Neural cell (in vitro differentiated cells): Measurements from ENCODE around the gene TMBIM4. TPM values are rescaled to one million over a fixed set of nuclear protein-coding genes. Genes with fewer than 3 reads are reported as not detected.

ENCODE experiments used
- H2AFZ ChIP-seq: fragments of 200-600, 300-800 bp; sonication (generic), shearing (Covaris generic); 2 replicates; pipeline ENCODE4 v1.6.0; 2014; ENCODE audit warnings: low read depth, mild to moderate bottlenecking, antibody characterized with exemption, low read length, moderate library complexity
- H3F3A ChIP-seq: fragments of 200-600 bp; shearing (Covaris generic); 2 replicates; pipeline ENCODE4 v1.6.1; 2016; ENCODE audit warnings: mild to moderate bottlenecking, moderate library complexity, mixed read lengths, antibody characterized with exemption, low read length; ENCODE audit not compliant: insufficient read depth, poor library complexity, severe bottlenecking
- H3K27ac ChIP-seq: fragments of 200-600, 300-800 bp; sonication (generic), shearing (Covaris generic); 2 replicates; pipeline ENCODE4 v1.5.1; 2014; ENCODE audit warnings: mild to moderate bottlenecking, low read length, moderate library complexity
- H3K27me3 ChIP-seq: fragments of 300-800, 200-600 bp; sonication (generic), shearing (Covaris generic); 2 replicates; pipeline ENCODE4 v1.6.0; 2014; ENCODE audit warnings: mild to moderate bottlenecking, low read depth, low read length, moderate library complexity; ENCODE audit not compliant: insufficient read depth
- H3K36me3 ChIP-seq: fragments of 300-800, 200-600 bp; sonication (generic), shearing (Covaris generic); 2 replicates; pipeline ENCODE4 v1.5.1; 2014; ENCODE audit warnings: mild to moderate bottlenecking, antibody characterized with exemption, low read length, moderate library complexity; ENCODE audit not compliant: insufficient read depth
- H3K4me2 ChIP-seq: fragments of 300-800, 200-600 bp; sonication (generic), shearing (Covaris generic); 2 replicates; pipeline ENCODE4 v1.6.0; 2014; ENCODE audit warnings: mild to moderate bottlenecking, low read length
- H3K4me3 ChIP-seq: fragments of 300-800, 200-600 bp; sonication (generic), shearing (Covaris generic); 2 replicates; pipeline ENCODE4 v1.5.1; 2014; ENCODE audit warnings: mild to moderate bottlenecking, low read length, moderate library complexity
- H3K79me2 ChIP-seq: fragments of 200-600 bp; shearing (Covaris generic); replicated peaks from 2 replicates; pipeline ENCODE4 v1.6.0; 2014; ENCODE audit warnings: mild to moderate bottlenecking, low read length, moderate library complexity; ENCODE audit not compliant: insufficient read depth
- H3K9ac ChIP-seq: fragments of 300-800, 200-600 bp; sonication (generic), shearing (Covaris generic); 2 replicates; pipeline ENCODE4 v1.6.1; 2016; ENCODE audit warnings: mild to moderate bottlenecking, low read length, mixed read lengths
- H3K9me2 ChIP-seq: fragments of 200-600 bp; shearing (Covaris generic); 2 replicates; pipeline ENCODE4 v1.6.1; 2016; ENCODE audit warnings: mild to moderate bottlenecking, low read length, mixed read lengths; ENCODE audit not compliant: insufficient read depth
- H3K9me3 ChIP-seq: fragments of 200-600, 300-800 bp; sonication (generic), shearing (Covaris generic); 2 replicates; pipeline ENCODE4 v1.6.1; 2016; ENCODE audit warnings: mild to moderate bottlenecking, mixed run types, low read length, moderate library complexity, mixed read lengths
- H4K20me1 ChIP-seq: fragments of 200-600 bp; shearing (Covaris generic); 2 replicates; pipeline ENCODE4 v1.6.1; 2016; ENCODE audit warnings: mild to moderate bottlenecking, mixed run types; ENCODE audit not compliant: insufficient read depth
- EP300 ChIP-seq: fragments of 450-650 bp; conservative IDR thresholded peaks from 2 replicates; pipeline ENCODE4 v1.6.1; 2014; ENCODE audit warnings: antibody characterized with exemption, mild to moderate bottlenecking, moderate library complexity; ENCODE audit not compliant: poor library complexity, severe bottlenecking
- EZH2 ChIP-seq: fragments of 200-600, 300-800 bp; shearing (Covaris generic), sonication (generic); IDR thresholded peaks from 2 replicates; pipeline ENCODE4 v1.6.1; 2014; ENCODE audit warnings: antibody characterized with exemption, low read length, borderline replicate concordance, mild to moderate bottlenecking; ENCODE audit not compliant: insufficient read depth, poor library complexity, severe bottlenecking
- MXI1 ChIP-seq: fragments of 450-650 bp; conservative IDR thresholded peaks from 2 replicates; pipeline ENCODE4 v1.6.1; 2014; ENCODE audit warnings: antibody characterized with exemption, mild to moderate bottlenecking; ENCODE audit not compliant: poor library complexity, severe bottlenecking
- POLR2AphosphoS5 ChIP-seq: IDR thresholded peaks from 2 replicates; pipeline ENCODE4 v1.6.1; 2012
- RAD21 ChIP-seq: fragments of 450-650 bp; conservative IDR thresholded peaks from 2 replicates; pipeline ENCODE4 v1.6.1; 2014; ENCODE audit warnings: antibody characterized with exemption, mild to moderate bottlenecking, moderate library complexity
- SMC3 ChIP-seq: fragments of 450-650 bp; conservative IDR thresholded peaks from 2 replicates; pipeline ENCODE4 v1.6.1; 2014; ENCODE audit warnings: antibody characterized with exemption, mild to moderate bottlenecking, moderate library complexity; ENCODE audit not compliant: poor library complexity
- TAF1 ChIP-seq: IDR thresholded peaks from 2 replicates; pipeline ENCODE4 v1.6.1; 2012; ENCODE audit warnings: low read depth
- polyA plus RNA-seq: library from polyadenylated mRNA; depleted of rRNA; stranded (reverse); fragments of >200 nt; gene quantifications from 2 replicates; pipeline ENCODE4 v1.2.3, GENCODE V29; 2014
- TF ChIP-seq, protein P1 (sequence below): fragments of 450-650 bp; IDR thresholded peaks from 2 replicates; pipeline ENCODE4 v1.5.1; 2014; ENCODE audit warnings: antibody characterized with exemption, mild to moderate bottlenecking, moderate library complexity; ENCODE audit not compliant: poor library complexity, severe bottlenecking
- TF ChIP-seq, protein P2 (sequence below): IDR thresholded peaks from 2 replicates; pipeline ENCODE4 v1.6.1; 2012; ENCODE audit warnings: borderline replicate concordance

The TMBIM4 gene
- polyA plus RNA-seq, 1 donor from 2014 or later = 24.5 TPM

DNA sequence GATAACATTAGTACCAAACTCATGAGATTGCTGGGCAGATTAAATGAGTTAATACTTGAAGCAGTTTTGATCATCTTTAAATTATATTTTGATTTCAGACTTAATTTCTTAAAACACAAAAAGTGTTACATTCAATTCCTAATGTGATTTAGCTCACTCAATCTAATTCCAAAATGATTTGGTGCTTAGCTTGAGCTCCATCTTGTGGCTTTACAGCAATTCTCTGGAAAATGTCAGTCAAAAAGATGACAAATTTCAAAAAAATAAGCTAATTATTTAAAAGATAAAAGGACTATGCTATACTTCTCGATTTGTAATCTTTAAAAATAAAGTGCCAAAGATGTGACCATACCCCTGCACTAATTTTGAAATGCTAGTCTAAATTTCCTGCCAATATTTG lies 49.3 kb downstream of the TMBIM4 start:
- H3K4me2 ChIP-seq = no peak overlapping the region
- no peaks in the 10 kb centered on the region for H4K20me1 ChIP-seq
- no peak overlapping the region for H3K4me3 ChIP-seq
- H3K9me2 ChIP-seq = no peaks in the 10 kb centered on the region
- no peaks in the 10 kb centered on the region for H3K9me3 ChIP-seq
- H3F3A ChIP-seq = no peaks in the 10 kb centered on the region
- H2AFZ ChIP-seq = no peak overlapping the region
- H3K27me3 ChIP-seq = no peaks in the 10 kb centered on the region
- no peaks in the 10 kb centered on the region for H3K79me2 ChIP-seq
- no peak overlapping the region for H3K9ac ChIP-seq
- peak; percentile 32 for TF ChIP-seq RAD21
- peak; percentile 24 for TF ChIP-seq SMC3
- no peak for TF ChIP-seq EZH2
- TF ChIP-seq, protein P1, sequence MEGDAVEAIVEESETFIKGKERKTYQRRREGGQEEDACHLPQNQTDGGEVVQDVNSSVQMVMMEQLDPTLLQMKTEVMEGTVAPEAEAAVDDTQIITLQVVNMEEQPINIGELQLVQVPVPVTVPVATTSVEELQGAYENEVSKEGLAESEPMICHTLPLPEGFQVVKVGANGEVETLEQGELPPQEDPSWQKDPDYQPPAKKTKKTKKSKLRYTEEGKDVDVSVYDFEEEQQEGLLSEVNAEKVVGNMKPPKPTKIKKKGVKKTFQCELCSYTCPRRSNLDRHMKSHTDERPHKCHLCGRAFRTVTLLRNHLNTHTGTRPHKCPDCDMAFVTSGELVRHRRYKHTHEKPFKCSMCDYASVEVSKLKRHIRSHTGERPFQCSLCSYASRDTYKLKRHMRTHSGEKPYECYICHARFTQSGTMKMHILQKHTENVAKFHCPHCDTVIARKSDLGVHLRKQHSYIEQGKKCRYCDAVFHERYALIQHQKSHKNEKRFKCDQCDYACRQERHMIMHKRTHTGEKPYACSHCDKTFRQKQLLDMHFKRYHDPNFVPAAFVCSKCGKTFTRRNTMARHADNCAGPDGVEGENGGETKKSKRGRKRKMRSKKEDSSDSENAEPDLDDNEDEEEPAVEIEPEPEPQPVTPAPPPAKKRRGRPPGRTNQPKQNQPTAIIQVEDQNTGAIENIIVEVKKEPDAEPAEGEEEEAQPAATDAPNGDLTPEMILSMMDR = no peak
- no peak overlapping the region for H3K27ac ChIP-seq
- no peaks in the 10 kb centered on the region for H3K36me3 ChIP-seq

DNA sequence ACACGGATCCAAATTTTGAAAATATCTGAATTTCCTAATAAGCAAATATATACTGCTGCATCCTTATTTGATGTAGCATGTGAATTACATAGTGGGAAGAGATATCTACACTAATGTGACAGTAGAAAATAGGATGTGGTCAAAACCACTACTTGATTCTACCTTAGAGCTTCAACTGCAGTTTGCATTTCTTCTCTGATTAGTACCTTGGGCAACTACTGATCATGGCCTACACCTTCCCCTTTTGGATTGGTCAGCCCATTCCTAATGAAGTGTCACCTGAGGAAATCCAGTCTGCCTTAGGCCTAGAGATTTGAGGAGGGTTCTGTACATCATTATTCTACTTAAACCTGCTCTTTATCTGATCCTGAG lies 49.9 kb downstream of the TMBIM4 start:
- Histone ChIP-seq H3K4me3 (no peak overlapping the region), H3K27me3 (no peaks in the 10 kb centered on the region), H3F3A (no peaks in the 10 kb centered on the region), H3K9me2 (no peaks in the 10 kb centered on the region), H3K9me3 (no peaks in the 10 kb centered on the region), H4K20me1 (no peaks in the 10 kb centered on the region), H3K36me3 (no peaks in the 10 kb centered on the region), H3K4me2 (no peak overlapping the region), H2AFZ (no peak overlapping the region), H3K79me2 (no peaks in the 10 kb centered on the region), H3K27ac (no peak overlapping the region), H3K9ac (no peak overlapping the region)
- no peak for TF ChIP-seq TAF1
- no peak for TF ChIP-seq EZH2
- no peak for TF ChIP-seq POLR2AphosphoS5
- no peak for TF ChIP-seq SMC3
- TF ChIP-seq, protein P1 = no peak
- TF ChIP-seq MXI1 = no peak
- TF ChIP-seq EP300 = no peak
- TF ChIP-seq RAD21 = no peak
- TF ChIP-seq, protein P2, sequence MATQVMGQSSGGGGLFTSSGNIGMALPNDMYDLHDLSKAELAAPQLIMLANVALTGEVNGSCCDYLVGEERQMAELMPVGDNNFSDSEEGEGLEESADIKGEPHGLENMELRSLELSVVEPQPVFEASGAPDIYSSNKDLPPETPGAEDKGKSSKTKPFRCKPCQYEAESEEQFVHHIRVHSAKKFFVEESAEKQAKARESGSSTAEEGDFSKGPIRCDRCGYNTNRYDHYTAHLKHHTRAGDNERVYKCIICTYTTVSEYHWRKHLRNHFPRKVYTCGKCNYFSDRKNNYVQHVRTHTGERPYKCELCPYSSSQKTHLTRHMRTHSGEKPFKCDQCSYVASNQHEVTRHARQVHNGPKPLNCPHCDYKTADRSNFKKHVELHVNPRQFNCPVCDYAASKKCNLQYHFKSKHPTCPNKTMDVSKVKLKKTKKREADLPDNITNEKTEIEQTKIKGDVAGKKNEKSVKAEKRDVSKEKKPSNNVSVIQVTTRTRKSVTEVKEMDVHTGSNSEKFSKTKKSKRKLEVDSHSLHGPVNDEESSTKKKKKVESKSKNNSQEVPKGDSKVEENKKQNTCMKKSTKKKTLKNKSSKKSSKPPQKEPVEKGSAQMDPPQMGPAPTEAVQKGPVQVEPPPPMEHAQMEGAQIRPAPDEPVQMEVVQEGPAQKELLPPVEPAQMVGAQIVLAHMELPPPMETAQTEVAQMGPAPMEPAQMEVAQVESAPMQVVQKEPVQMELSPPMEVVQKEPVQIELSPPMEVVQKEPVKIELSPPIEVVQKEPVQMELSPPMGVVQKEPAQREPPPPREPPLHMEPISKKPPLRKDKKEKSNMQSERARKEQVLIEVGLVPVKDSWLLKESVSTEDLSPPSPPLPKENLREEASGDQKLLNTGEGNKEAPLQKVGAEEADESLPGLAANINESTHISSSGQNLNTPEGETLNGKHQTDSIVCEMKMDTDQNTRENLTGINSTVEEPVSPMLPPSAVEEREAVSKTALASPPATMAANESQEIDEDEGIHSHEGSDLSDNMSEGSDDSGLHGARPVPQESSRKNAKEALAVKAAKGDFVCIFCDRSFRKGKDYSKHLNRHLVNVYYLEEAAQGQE = no peak
